ENCODE results near the gene DUSP19.

The DUSP19 gene

GRCh38 chr2:183063083-183063482, 15.5 kb upstream of the DUSP19 start:
- in situ Hi-C loops (cut with HindIII; ENCODE audit: low sequenced_read_pairs), result no loop called here

GRCh38 chr2:183068561-183068960, 10.0 kb upstream of the DUSP19 start:
- in situ Hi-C loops (cut with HindIII; ENCODE audit: low sequenced_read_pairs), result no loop called here

- in situ Hi-C loops (cut with HindIII; ENCODE audit: low sequenced_read_pairs), result no loop called here
These were observed 9.4 kb upstream of the DUSP19 start for GRCh38 chr2:183069174-183069573.

GRCh38 chr2:183070942-183071844, 7.4 kb upstream of the DUSP19 start:
- in situ Hi-C loops (cut with HindIII; ENCODE audit: low sequenced_read_pairs), result no loop called here

GRCh38 chr2:183072177-183072576, 6.4 kb upstream of the DUSP19 start:
- in situ Hi-C loops (cut with HindIII; ENCODE audit: low sequenced_read_pairs), result no loop called here

- in situ Hi-C loops (cut with HindIII; ENCODE audit: low sequenced_read_pairs), result no loop called here
These were observed 434 bp upstream of the DUSP19 start for GRCh38 chr2:183078163-183078463.

- in situ Hi-C loops (cut with HindIII; ENCODE audit: low sequenced_read_pairs), result no loop called here
These were observed 710 bp downstream of the DUSP19 start for GRCh38 chr2:183079139-183079775.

GRCh38 chr2:183081911-183082310, 3.4 kb downstream of the DUSP19 start:
- in situ Hi-C loops (cut with HindIII; ENCODE audit: low sequenced_read_pairs), result no loop called here

GRCh38 chr2:183088061-183088460, 9.5 kb downstream of the DUSP19 start:
- in situ Hi-C loops (cut with HindIII; ENCODE audit: low sequenced_read_pairs), result no loop called here

- in situ Hi-C loops (cut with HindIII; ENCODE audit: low sequenced_read_pairs), result no loop called here
These were observed 10.8 kb downstream of the DUSP19 start for GRCh38 chr2:183089192-183089851.

GRCh38 chr2:183091318-183091953, 12.9 kb downstream of the DUSP19 start:
- in situ Hi-C loops (cut with HindIII; ENCODE audit: low sequenced_read_pairs), result no loop called here

- in situ Hi-C loops (cut with HindIII; ENCODE audit: low sequenced_read_pairs), result no loop called here
These were observed 13.4 kb downstream of the DUSP19 start for GRCh38 chr2:183091954-183092345.

- in situ Hi-C loops (cut with HindIII; ENCODE audit: low sequenced_read_pairs), result no loop called here
These were observed 15.5 kb downstream of the DUSP19 start for GRCh38 chr2:183093857-183094657.

GRCh38 chr2:183105402-183106134, 27.0 kb downstream of the DUSP19 start:
- in situ Hi-C loops (cut with HindIII; ENCODE audit: low sequenced_read_pairs), result no loop called here

GRCh38 chr2:183112577-183112976, 34.0 kb downstream of the DUSP19 start:
- in situ Hi-C loops (cut with HindIII; ENCODE audit: low sequenced_read_pairs), result no loop called here

GRCh38 chr2:183113630-183114029, 35.1 kb downstream of the DUSP19 start:
- in situ Hi-C loops (cut with HindIII; ENCODE audit: low sequenced_read_pairs), result no loop called here

GRCh38 chr2:183117226-183117625, 38.7 kb downstream of the DUSP19 start:
- in situ Hi-C loops (cut with HindIII; ENCODE audit: low sequenced_read_pairs), result no loop called here

- in situ Hi-C loops (cut with HindIII; ENCODE audit: low sequenced_read_pairs), result no loop called here
These were observed 44.8 kb downstream of the DUSP19 start for GRCh38 chr2:183123117-183123958.

- in situ Hi-C loops (cut with HindIII; ENCODE audit: low sequenced_read_pairs), result no loop called here
These were observed 45.3 kb downstream of the DUSP19 start for GRCh38 chr2:183123959-183124221.
